ENCODE measurements around the gene MEGF11. TPM values are rescaled to one million over a fixed set of nuclear protein-coding genes. Genes with fewer than 3 reads are reported as not detected.
A peak's percentile ranks its signal among the peaks of the same experiment; 100 is the strongest.

Gene MEGF11
- total and polyA plus RNA-seq, 2 donors = 0.11 to 0.13 TPM

DNA sequence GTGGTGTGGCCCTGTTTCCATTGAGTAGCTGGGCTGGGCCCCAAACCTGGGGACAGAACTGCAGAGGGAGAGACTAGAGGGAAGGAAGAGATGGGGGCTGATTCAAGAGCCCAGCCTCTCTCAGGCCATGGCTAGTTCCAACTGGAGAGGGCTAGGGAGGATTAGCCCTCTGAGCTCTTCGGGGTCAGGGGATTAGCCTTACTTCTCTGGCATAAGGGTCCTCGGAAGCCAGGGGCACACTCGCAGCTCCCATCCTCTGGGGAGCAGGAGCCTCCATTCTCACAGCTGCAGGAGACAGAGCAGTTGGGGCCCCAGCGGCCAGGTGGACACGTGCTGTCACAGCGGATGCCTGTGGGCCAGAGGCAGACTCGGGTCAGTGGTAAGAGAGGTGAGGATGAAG lies 330.9 kb downstream of the MEGF11 start:
- DNase-seq (ENCODE audit: extremely low spot score) = no peak
- no peak overlapping the region for H3K27ac ChIP-seq (ENCODE audit: low read depth)
- H3K4me3 ChIP-seq (ENCODE audit: low read depth, low read length) = no peak overlapping the region
- H3K36me3 ChIP-seq (ENCODE audit: insufficient read depth) = no peaks in the 10 kb centered on the region
- no peaks in the 10 kb centered on the region for H3K4me1 ChIP-seq (ENCODE audit: insufficient read depth)
- 79% methylated on average over 7 of the region's 7 CpGs for WGBS

DNA sequence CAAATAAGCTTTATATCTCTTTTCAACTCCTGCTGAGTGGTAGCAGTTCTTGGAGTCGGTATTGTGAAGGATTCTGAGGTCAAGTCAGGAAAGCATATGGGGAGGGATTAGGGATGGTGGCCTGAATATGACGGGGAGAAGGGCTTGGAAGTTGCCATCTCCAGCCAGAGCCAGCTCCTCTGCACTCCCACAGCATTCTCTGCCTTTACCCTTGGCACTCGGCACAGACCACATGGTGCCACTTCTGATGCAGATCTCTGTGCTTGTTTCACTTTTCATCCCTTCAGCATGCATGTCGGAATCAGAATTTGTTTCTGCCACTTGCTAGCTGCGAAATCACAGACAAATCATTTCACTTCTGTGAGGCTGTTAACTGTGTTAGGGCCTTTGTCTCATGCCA lies 331.8 kb downstream of the MEGF11 start:
- Histone ChIP-seq H3K27ac (ENCODE audit: low read depth) (no peak overlapping the region), H3K36me3 (ENCODE audit: insufficient read depth) (no peaks in the 10 kb centered on the region), H3K4me1 (ENCODE audit: insufficient read depth) (no peaks in the 10 kb centered on the region), H3K4me3 (ENCODE audit: low read depth, low read length) (no peak overlapping the region)
- DNase-seq (ENCODE audit: extremely low spot score) = no peak
- 84% methylated on average over 5 of the region's 5 CpGs for WGBS

DNA sequence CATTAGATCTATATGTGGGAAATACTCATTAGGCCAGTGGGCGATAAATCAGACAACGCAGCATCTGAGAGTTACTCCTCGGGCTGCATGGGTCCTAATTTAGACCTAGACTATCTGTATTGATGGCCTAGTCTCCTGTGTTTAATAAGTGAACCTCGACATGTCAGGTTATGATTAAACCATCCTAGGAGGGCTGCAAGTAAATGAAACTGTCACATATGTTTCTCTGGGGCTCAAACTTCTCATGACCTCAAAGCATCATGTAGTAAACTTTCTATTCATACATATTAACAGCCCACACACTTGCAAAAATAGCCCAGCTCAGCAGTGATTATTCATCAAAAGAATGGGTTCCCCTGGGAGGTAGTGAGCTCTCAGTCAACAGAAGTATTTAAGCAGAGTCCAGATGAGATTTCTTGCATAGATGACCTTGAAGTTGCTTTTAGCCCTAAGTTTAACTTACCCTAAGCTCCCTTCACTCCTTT lies 332.7 kb downstream of the MEGF11 start:
- no peak for DNase-seq (ENCODE audit: extremely low spot score)
- no peaks in the 10 kb centered on the region for H3K36me3 ChIP-seq (ENCODE audit: insufficient read depth)
- H3K4me3 ChIP-seq (ENCODE audit: low read depth, low read length) = no peak overlapping the region
- no peaks in the 10 kb centered on the region for H3K4me1 ChIP-seq (ENCODE audit: insufficient read depth)
- H3K27ac ChIP-seq (ENCODE audit: low read depth) = no peak overlapping the region
- 72% methylated on average over 4 of the region's 4 CpGs for WGBS

DNA sequence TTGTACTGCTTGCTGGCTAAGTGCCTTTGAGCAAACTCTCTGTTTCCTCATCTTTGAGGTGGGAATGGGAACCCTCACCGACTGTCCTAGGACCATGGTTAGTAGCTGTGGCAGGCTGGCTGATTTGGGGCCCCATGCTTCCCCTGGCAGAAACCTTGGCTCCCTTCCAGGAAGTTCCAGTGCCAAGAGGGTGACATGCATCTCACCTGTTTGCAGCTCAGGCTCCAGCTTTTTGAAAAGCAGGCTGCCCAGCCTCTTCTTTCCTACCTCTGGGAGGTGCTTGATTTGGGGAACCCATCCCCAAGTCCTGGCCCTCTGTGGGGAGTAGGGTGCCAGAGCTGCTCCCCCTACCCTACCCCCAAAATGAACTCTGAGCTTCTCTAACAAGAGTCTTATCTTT lies 333.4 kb downstream of the MEGF11 start:
- no peak overlapping the region for H3K4me3 ChIP-seq (ENCODE audit: low read depth, low read length)
- no peaks in the 10 kb centered on the region for H3K36me3 ChIP-seq (ENCODE audit: insufficient read depth)
- H3K4me1 ChIP-seq (ENCODE audit: insufficient read depth) = no peaks in the 10 kb centered on the region
- WGBS = 64% methylated on average over 1 of the region's 1 CpG
- no peak overlapping the region for H3K27ac ChIP-seq (ENCODE audit: low read depth)
- DNase-seq (ENCODE audit: extremely low spot score) = no peak

DNA sequence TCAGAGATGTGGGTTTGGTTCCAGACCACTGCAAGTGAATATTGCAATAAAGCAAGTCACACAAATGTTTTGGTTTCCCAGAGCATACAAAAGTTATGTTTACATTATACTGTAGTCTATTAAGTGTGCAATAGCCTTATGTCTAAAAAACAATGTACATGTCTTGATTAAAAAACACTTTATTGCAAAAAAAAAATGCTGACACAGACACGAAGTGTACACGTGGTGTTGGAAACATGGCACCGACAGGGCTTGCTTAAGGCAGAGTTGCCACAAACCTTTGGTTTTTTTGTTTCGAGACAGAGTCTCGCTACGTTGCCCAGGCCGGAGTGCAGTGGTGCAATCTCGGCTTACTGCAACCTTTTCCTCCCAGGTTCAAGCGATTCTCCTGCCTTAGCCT lies 334.2 kb downstream of the MEGF11 start:
- no peak overlapping the region for H3K4me3 ChIP-seq (ENCODE audit: low read depth, low read length)
- no peaks in the 10 kb centered on the region for H3K4me1 ChIP-seq (ENCODE audit: insufficient read depth)
- 96% methylated on average over 9 of the region's 9 CpGs for WGBS
- H3K27ac ChIP-seq (ENCODE audit: low read depth) = no peak overlapping the region
- DNase-seq (ENCODE audit: extremely low spot score) = no peak
- H3K36me3 ChIP-seq (ENCODE audit: insufficient read depth) = no peaks in the 10 kb centered on the region

DNA sequence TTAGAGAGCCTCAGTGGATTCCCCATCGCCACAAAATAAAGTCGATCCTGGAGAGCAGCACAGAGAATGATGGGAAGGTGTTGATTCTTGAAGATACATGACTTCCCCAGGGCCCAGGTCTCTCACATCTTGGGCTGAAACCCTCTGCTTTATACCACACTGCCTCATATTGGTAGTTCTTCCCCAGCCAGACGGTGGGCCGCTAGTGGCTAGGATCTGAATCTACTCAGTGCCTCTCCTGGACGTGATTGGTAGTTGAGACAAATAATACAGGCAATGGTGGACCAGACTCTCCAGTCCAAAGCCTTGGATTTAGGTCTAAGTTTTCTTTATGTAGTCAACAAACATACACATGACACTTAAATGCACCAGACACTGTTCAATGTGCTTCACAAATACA lies 334.6 kb downstream of the MEGF11 start:
- Histone ChIP-seq H3K27ac (ENCODE audit: low read depth) (no peak overlapping the region), H3K4me1 (ENCODE audit: insufficient read depth) (no peaks in the 10 kb centered on the region), H3K4me3 (ENCODE audit: low read depth, low read length) (no peak overlapping the region), H3K36me3 (ENCODE audit: insufficient read depth) (no peaks in the 10 kb centered on the region)
- DNase-seq (ENCODE audit: extremely low spot score) = no peak
- 95% methylated on average over 5 of the region's 5 CpGs for WGBS

DNA sequence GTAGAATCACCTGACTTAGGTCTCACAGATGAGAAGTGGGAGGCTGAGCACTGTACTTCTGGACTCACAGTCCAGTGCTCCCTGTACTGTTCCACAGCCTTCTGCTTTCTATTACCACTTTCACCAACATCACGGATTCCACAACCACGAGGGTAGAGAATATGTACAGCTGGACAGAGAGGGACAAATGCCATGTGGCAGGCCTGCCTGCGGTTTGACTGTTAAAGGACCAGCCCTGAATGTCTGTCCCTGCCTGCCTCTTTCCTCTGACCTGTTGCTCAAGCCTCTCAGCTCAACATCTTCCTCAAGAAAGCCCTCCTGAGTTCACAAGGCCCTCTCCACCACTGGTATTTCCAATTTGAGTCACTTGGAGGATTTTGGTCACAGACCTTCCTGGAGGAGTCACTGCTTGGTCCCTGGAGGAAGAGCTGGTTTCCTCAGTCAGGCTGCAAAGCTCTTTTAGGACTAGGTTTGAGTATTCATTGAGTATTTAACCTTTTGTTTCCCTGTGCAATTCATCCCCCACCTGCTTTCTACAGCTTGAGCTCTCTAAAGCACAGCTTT lies 335.1 kb downstream of the MEGF11 start:
- WGBS = 90% methylated on average over 3 of the region's 3 CpGs
- Histone ChIP-seq H3K4me1 (ENCODE audit: insufficient read depth) (no peaks in the 10 kb centered on the region), H3K27ac (ENCODE audit: low read depth) (no peak overlapping the region), H3K4me3 (ENCODE audit: low read depth, low read length) (no peak overlapping the region), H3K36me3 (ENCODE audit: insufficient read depth) (no peaks in the 10 kb centered on the region)
- no peak for DNase-seq (ENCODE audit: extremely low spot score)

DNA sequence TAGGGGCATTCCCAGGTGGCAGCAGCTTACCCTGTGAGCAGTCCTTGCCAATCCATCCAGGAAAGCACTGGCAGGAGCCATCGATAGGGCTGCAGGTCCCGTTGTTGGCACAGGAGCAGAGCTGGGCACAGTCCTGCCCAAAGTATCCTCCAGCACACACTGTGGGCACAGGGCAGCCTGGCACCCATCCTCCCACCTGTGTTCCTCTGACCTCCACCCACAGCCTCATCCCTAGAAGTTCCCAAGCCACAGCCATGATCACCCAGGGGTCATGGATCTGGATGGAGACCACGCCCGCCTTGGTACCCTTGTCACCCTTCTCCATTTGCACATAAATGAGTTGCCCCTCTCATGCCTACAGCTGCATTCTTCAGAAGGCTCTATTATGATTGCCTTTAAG lies 335.6 kb downstream of the MEGF11 start:
- DNase-seq (ENCODE audit: extremely low spot score) = no peak
- Histone ChIP-seq H3K36me3 (ENCODE audit: insufficient read depth) (no peaks in the 10 kb centered on the region), H3K27ac (ENCODE audit: low read depth) (no peak overlapping the region), H3K4me1 (ENCODE audit: insufficient read depth) (no peaks in the 10 kb centered on the region), H3K4me3 (ENCODE audit: low read depth, low read length) (no peak overlapping the region)
- WGBS = 96% methylated on average over 4 of the region's 4 CpGs

DNA sequence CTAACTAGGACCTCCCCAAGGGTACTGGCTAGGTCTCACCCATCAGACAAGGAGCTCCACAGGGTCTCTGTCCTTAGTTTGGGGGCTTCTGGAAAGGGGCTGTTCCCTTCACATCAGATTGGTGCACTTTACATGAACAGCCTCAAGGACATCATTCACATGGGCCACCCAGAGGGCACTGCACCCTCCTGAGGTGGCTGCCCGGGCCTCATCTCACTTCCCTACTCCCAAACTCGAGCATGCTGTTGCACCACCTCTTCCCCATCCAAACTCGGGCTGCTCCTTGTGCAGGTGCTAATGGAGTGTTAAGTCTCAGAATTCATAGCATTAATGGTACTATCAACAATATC lies 336.2 kb downstream of the MEGF11 start:
- no peak for DNase-seq (ENCODE audit: extremely low spot score)
- Histone ChIP-seq H3K4me3 (ENCODE audit: low read depth, low read length) (no peak overlapping the region), H3K4me1 (ENCODE audit: insufficient read depth) (no peaks in the 10 kb centered on the region), H3K36me3 (ENCODE audit: insufficient read depth) (no peaks in the 10 kb centered on the region), H3K27ac (ENCODE audit: low read depth) (no peak overlapping the region)
- WGBS = 81% methylated on average over 3 of the region's 3 CpGs

DNA sequence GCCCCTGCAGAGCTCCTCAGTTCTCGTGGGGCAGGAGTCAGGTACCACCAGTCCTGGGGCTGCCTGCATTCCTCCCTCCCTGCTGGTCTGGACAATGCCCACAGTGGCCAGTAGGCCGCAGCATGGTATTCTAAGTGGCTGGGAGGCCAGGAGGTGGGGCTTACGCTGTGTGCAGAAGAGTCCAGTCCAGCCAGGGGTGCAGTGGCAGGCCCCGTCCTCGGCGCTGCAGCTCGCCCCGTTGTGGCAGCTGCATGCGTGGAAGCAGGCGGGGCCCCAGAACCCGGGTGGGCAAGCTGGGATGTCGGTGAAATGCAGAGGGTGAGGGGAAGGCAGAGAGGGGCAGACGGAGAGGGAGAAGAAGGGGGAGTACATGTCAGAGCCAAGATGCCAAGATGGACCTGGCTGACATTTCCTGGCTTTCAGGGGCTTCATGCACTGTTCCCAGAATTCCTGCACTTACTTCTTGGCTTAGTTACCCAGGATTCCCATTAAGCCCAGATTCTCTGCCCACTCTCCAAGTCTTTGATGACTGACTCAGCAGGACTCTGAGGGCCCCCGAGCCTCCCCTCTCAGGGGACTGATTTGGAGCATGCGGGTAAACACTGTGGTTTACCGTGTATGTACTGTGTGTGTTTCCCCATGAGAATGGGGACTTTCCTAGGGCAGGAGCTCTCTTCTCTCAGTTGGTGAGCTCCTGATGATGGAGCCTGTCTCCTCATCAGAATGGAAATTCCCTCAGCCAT lies 336.7 kb downstream of the MEGF11 start:
- no peaks in the 10 kb centered on the region for H3K36me3 ChIP-seq (ENCODE audit: insufficient read depth)
- H3K4me3 ChIP-seq (ENCODE audit: low read depth, low read length) = no peak overlapping the region
- peak; percentile 21 for DNase-seq (ENCODE audit: extremely low spot score)

DNA sequence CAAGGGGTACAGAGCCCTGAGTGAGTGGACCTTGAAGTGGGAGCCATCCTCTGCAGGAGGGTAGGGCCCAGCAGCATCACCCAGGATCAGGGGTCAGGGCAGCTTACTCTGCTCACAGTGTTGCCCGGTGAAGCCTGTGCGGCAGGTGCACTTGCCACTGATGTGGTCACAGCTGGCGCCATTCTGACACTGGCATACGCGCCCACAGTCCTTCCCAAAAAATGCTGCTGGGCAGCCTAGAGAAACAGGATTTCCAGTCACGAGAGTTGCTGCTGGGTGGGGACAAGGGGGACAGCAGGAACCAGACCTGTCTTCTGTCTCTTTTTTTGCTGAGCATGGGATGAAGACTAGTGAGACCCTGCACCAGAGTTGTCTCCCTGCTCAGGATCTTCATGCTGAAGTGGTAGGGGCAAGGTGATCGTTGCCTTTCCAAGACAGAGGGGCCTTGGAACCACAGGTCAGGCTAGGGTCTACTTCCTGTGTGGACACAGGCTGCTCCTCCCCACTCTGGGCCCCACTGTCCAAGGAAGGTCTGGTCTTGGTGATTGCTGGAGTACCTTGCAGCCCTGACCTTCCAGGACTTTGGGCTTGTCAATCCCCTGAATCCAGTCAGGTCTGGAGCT lies 337.4 kb downstream of the MEGF11 start:
- no peak overlapping the region for H3K27ac ChIP-seq (ENCODE audit: low read depth)
- 87% methylated on average over 7 of the region's 7 CpGs for WGBS
- H3K4me3 ChIP-seq (ENCODE audit: low read depth, low read length) = no peak overlapping the region
- H3K36me3 ChIP-seq (ENCODE audit: insufficient read depth) = no peaks in the 10 kb centered on the region
- no peaks in the 10 kb centered on the region for H3K4me1 ChIP-seq (ENCODE audit: insufficient read depth)
- DNase-seq (ENCODE audit: extremely low spot score) = no peak

More for the DNA sequence above, 336.7 kb downstream of the MEGF11 start:
- Histone ChIP-seq H3K4me1 (ENCODE audit: insufficient read depth) (no peaks in the 10 kb centered on the region), H3K27ac (ENCODE audit: low read depth) (no peak overlapping the region)
- WGBS = 19% methylated on average over 16 of the region's 16 CpGs

DNA sequence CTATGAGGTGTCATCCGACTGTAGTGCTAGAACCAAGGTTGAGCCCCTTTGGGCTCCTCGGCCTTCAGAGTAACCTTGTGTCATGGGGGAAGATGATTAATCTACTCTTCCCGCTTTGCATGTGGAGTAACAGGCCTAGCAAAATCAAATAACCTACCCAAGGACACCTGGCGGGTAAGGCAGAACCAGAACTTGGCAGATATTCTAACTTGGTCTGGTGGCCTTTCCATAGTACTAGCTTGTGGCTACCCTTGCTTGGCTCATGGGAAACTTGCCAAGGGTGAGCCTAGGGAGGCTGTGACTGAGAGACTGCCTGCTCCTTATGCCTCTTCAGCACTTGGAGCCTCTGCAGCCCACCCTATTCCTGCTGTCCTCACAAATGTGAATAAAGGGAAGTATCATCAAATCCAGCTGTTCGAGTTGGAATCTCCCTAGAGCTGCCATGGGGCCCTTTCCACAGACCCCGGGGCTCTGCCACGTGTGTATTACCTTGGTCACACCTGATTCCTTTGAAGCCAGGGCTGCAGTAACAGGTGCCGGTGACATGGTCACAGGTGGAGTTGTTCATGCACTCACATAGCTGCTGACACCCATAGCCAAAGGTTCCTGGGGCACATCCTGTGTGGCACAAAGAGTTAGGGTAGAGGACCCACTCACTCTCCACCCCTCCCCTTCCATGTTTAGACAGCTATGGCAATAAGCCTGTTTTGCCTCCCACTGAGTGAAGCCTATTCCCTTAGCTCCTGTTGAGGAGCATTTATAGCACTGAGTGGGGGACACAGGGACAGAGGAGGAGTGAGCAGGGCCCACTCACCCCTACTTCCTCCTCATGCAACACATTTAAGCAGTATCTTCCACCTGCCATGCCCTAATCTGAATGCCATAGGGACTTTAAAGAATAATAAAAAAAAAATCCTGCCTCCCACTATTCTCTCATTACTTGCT lies 338.3 kb downstream of the MEGF11 start:
- H3K27ac ChIP-seq (ENCODE audit: low read depth) = no peak overlapping the region
- WGBS = 86% methylated on average over 8 of the region's 8 CpGs
- H3K36me3 ChIP-seq (ENCODE audit: insufficient read depth) = no peaks in the 10 kb centered on the region
- no peak overlapping the region for H3K4me3 ChIP-seq (ENCODE audit: low read depth, low read length)
- no peaks in the 10 kb centered on the region for H3K4me1 ChIP-seq (ENCODE audit: insufficient read depth)
- no peak for DNase-seq (ENCODE audit: extremely low spot score)

DNA sequence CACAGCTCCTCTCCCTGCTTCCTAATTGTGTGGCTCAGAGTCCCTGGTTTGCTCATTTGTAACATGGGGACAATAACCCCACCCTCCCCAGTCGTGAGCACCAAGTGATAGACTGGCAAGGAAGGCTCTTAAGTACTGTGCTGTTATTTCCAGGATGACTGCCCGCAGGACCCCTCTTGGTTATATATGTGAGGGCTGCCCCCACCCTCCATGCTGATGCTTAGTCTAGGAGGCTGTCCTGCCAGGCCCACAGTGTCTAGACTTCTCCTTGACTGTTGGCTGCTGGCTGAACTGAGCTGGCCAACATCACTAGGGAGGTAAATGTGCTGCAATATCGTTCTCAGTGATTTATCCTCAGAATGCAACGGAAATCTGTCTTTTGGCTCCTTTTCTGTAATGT lies 339.2 kb downstream of the MEGF11 start:
- Histone ChIP-seq H3K4me3 (ENCODE audit: low read depth, low read length) (no peak overlapping the region), H3K36me3 (ENCODE audit: insufficient read depth) (no peaks in the 10 kb centered on the region), H3K4me1 (ENCODE audit: insufficient read depth) (no peaks in the 10 kb centered on the region), H3K27ac (ENCODE audit: low read depth) (no peak overlapping the region)
- no peak for DNase-seq (ENCODE audit: extremely low spot score)
- 62% methylated on average over 4 of the region's 4 CpGs for WGBS
